Lower lobe of right lung (tissue), 2 donors: Measurements from ENCODE around the gene CKAP5. TPM values are rescaled to one million over a fixed set of nuclear protein-coding genes. Genes with fewer than 3 reads are reported as not detected.
"Not testable (repeated sequence)": the region's sequence is repeated elsewhere in the genome, so short reads cannot be mapped to it uniquely, and the experiment has no call there.

Experiments used
- ATAC-seq, 2 donors: fragments of 200-7000 bp; cut with Tn5 transposase; one replicate each; pipeline ENCODE4 v1.9.1; 2020 to 2022; ENCODE audit warnings: mild to moderate bottlenecking in 2 of 2, moderate library complexity in 2 of 2
- DNase-seq: peaks from one replicate; pipeline ENCODE4 v3.0.0-alpha.2; 2020
- H3K27ac ChIP-seq: fragments of 200-600 bp; one replicate; pipeline ENCODE4 v1.8.0; 2022
- H3K27me3 ChIP-seq: fragments of 200-600 bp; one replicate; pipeline ENCODE4 v1.8.0; 2022; ENCODE audit warnings: low read depth
- H3K36me3 ChIP-seq: fragments of 200-600 bp; one replicate; pipeline ENCODE4 v1.8.0; 2022; ENCODE audit warnings: mild to moderate bottlenecking
- H3K4me1 ChIP-seq: fragments of 200-600 bp; one replicate; pipeline ENCODE4 v1.8.0; 2022
- H3K4me3 ChIP-seq: fragments of 200-600 bp; one replicate; pipeline ENCODE4 v1.8.0; 2022; ENCODE audit warnings: mild to moderate bottlenecking
- H3K9me3 ChIP-seq: fragments of 200-600 bp; one replicate; pipeline ENCODE4 v1.8.0; 2022
- intact Hi-C: fragments of 100-400 bp; cut with DNase I; formaldehyde crosslinking; loops from one replicate; pipeline ENCODE4 v1.11.0; 2022
- total RNA-seq: library from RNA; stranded (reverse); fragmentation: NEBNext Ultra II Directional; extraction: Animal tissue kit (Norgen Biotek cat#: 25700); gene quantifications from one replicate; pipeline ENCODE4 v1.2.1, GENCODE V29; 2021
- TF ChIP-seq, protein P1 (sequence below): fragments of 200-600 bp; IDR thresholded peaks from one replicate; pipeline ENCODE4 v1.8.0; 2022; ENCODE audit warnings: antibody characterized with exemption, mild to moderate bottlenecking
- donor health status: DM: no; HTN: yes; CAD: no; lungs with severe emphysema.

Gene CKAP5
- total RNA-seq, 1 donor from 2014 or later: 59.7 TPM

GRCh38 chr11:46801694-46802470 is 44.2 kb downstream of the CKAP5 start:
- Histone ChIP-seq H3K4me3 (no peak overlapping the region), H3K4me1 (no peaks in the 10 kb centered on the region), H3K27ac (no peak overlapping the region), H3K36me3 (peaks cover 65% of the 10 kb centered on the region), H3K27me3 (no peaks in the 10 kb centered on the region), H3K9me3 (no peaks in the 10 kb centered on the region)
- TF ChIP-seq, protein P1, sequence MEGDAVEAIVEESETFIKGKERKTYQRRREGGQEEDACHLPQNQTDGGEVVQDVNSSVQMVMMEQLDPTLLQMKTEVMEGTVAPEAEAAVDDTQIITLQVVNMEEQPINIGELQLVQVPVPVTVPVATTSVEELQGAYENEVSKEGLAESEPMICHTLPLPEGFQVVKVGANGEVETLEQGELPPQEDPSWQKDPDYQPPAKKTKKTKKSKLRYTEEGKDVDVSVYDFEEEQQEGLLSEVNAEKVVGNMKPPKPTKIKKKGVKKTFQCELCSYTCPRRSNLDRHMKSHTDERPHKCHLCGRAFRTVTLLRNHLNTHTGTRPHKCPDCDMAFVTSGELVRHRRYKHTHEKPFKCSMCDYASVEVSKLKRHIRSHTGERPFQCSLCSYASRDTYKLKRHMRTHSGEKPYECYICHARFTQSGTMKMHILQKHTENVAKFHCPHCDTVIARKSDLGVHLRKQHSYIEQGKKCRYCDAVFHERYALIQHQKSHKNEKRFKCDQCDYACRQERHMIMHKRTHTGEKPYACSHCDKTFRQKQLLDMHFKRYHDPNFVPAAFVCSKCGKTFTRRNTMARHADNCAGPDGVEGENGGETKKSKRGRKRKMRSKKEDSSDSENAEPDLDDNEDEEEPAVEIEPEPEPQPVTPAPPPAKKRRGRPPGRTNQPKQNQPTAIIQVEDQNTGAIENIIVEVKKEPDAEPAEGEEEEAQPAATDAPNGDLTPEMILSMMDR: no peak
- DNase-seq: no peak
- ATAC-seq: no peak
- intact Hi-C loops: no loop called here

DNA sequence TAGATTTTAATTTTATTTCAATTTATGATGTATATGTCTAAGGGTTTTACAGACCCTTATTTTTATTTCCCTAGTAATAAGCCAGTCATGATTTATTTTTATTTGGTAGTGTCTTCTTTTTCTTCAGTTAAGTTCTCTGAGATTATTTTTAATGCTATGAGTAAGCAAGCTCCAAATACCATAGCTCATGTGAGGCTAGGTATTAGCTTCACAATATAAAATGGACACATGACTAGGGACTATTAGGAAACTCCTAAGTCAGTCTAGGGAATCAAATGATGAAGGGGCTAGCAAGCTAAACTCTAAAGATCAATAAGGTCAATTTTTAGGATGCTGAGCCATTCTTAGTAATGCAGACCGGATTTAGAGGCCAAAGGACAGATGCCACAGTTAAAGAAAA is 45.9 kb downstream of the CKAP5 start:
- Histone ChIP-seq H3K9me3 (no peaks in the 10 kb centered on the region), H3K36me3 (peaks cover 70% of the 10 kb centered on the region), H3K4me1 (no peaks in the 10 kb centered on the region), H3K27me3 (no peaks in the 10 kb centered on the region), H3K27ac (no peak overlapping the region), H3K4me3 (no peak overlapping the region)
- DNase-seq: no peak
- ATAC-seq: no peak
- intact Hi-C loops: no loop called here
- TF ChIP-seq, protein P1: no peak

DNA sequence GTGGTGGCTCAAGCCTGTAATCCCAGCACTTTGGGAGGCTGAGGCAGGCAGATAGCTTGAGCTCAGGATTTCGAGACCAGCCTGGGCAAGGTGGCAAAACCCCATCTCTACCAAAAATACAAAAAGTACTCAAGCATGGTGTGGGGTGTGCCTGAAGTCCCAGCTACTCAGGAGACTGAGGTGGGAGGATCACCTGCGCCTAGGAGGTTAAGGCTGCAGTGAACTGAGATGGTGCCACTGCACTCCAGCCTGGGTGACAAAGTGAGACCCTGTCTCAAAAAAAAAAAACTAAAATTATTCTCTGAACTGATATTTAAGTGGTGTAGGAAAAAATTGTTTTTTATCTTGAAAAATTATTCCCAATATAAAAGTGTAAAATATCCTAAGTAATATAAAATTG is 46.4 kb downstream of the CKAP5 start:
- H3K27me3 ChIP-seq, H3K4me3 ChIP-seq, H3K27ac ChIP-seq, H3K9me3 ChIP-seq, DNase-seq, H3K4me1 ChIP-seq, intact Hi-C loops, ATAC-seq: not testable (repeated sequence)
- peaks cover 75% of the 10 kb centered on the region for H3K36me3 ChIP-seq

DNA sequence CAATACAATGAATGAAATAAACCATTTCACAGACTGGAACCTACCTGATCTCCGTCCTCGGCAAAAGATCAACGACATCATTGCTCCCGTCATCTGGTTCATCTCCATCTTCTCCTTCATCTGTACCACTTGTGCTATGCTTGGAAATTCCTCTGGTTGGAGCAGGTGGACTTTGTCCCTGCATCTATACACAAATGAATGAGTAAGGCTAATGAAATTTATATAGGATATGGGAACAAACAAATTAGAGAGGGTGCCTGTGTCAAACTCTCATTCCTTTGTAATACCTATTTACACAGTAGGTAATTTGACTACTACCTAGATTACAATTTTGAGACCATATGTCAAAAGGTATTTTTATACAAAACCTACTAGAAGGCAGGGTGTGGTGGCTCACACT is 67.7 kb downstream of the CKAP5 start:
- TF ChIP-seq, protein P1: no peak
- H3K36me3 ChIP-seq: peaks cover 93% of the 10 kb centered on the region
- DNase-seq (no peak), ATAC-seq (no peak)
- H3K27me3 ChIP-seq: no peaks in the 10 kb centered on the region
- H3K27ac ChIP-seq: no peak overlapping the region
- no peak overlapping the region for H3K4me3 ChIP-seq
- intact Hi-C loops: no loop called here
- no peaks in the 10 kb centered on the region for H3K9me3 ChIP-seq
- H3K4me1 ChIP-seq: no peaks in the 10 kb centered on the region

DNA sequence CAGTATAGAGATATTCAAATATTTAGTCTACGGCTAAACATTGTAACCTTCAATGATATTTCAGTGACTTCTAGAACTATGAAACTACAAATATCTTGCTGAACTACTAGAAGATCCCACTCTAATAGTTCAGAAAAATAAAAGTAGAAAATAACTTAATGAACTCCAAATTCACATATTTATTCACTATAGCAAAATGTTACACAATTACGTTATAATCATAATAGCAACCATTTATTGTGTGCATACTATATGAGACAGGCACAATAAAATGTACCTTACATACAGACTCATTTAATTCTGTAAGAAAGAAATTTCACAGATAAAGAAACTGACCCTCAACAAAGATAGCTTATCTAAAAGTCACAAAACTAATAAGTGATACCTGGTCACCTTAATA is 69.2 kb downstream of the CKAP5 start:
- H3K36me3 ChIP-seq: peaks cover 89% of the 10 kb centered on the region
- intact Hi-C loops: no loop called here

More for the DNA sequence above, 69.2 kb downstream of the CKAP5 start:
- DNase-seq: no peak
- Histone ChIP-seq H3K27me3 (no peaks in the 10 kb centered on the region), H3K27ac (no peak overlapping the region), H3K4me3 (no peak overlapping the region), H3K9me3 (no peaks in the 10 kb centered on the region), H3K4me1 (no peaks in the 10 kb centered on the region)
- TF ChIP-seq, protein P1: no peak
- no peak for ATAC-seq
